ENCODE measurements around the gene GSTA5. TPM values are rescaled to one million over a fixed set of nuclear protein-coding genes. Genes with fewer than 3 reads are reported as not detected.

The GSTA5 gene
- total and polyA plus RNA-seq, 2 of the 8 experiments (the other 6 are each of a cell fraction or from before 2014, with no cell fraction given) = not detected

GRCh38 chr6:52877168-52877567 lies 36.6 kb upstream of the GSTA5 start:
- no peak overlapping the region for H4K91ac ChIP-seq (replicated peaks; ENCODE audit: insufficient read length, low read length)
- H3K4me1 ChIP-seq (replicated peaks in 1 of 4; ENCODE audit: control insufficient read depth in 3 of 4, insufficient read depth in 4 of 4, low read length in 3 of 4) = peaks cover 0 to 6% (median 0%) of the 10 kb centered on the region in 4 experiments; a peak in 4 of 7 replicates
- H2AFZ ChIP-seq (ENCODE audit: low read length) = no peak overlapping the region
- no peak overlapping the region for H2BK120ac ChIP-seq (replicated peaks; ENCODE audit: low read depth, low read length)
- no peak overlapping the region for H3K9ac ChIP-seq (replicated peaks in 1 of 4; ENCODE audit: extremely low read depth in 1 of 4, low read depth in 3 of 4, low read length in 3 of 4)
- H4K20me1 ChIP-seq (replicated peaks in 1 of 2; ENCODE audit: control insufficient read depth in 1 of 2, insufficient read depth in 2 of 2, low read length in 2 of 2) = no peaks in the 10 kb centered on the region
- no peak overlapping the region for H3K4me3 ChIP-seq (ENCODE audit: extremely low read depth in 1 of 4, insufficient read depth in 2 of 4, low read depth in 3 of 4, low read length in 4 of 4)
- no peaks in the 10 kb centered on the region for H3K36me3 ChIP-seq (ENCODE audit: control insufficient read depth in 2 of 4, insufficient read depth in 4 of 4, low read length in 3 of 4)
- no peaks in the 10 kb centered on the region for H3K79me2 ChIP-seq (ENCODE audit: control insufficient read depth in 1 of 2, insufficient read depth in 2 of 2, low read length in 2 of 2)
- no peaks in the 10 kb centered on the region for H3K27me3 ChIP-seq (replicated peaks in 1 of 4; ENCODE audit: control insufficient read depth in 3 of 4, extremely low read depth in 1 of 4, insufficient read depth in 3 of 4, low read length in 3 of 4)
- no peak overlapping the region for H3K18ac ChIP-seq (ENCODE audit: extremely low read depth, low read length)
- H2BK20ac ChIP-seq (ENCODE audit: low read length) = no peak overlapping the region
- no peak overlapping the region for H2BK12ac ChIP-seq (ENCODE audit: low read depth, low read length)
- DNase-seq (ENCODE audit: low read depth in 1 of 2, low spot score in 2 of 2) = no peak
- no peak overlapping the region for H4K5ac ChIP-seq (ENCODE audit: insufficient read length, low read depth, low read length)
- no peak overlapping the region for H2AK5ac ChIP-seq (ENCODE audit: low read depth, low read length)
- H3K79me1 ChIP-seq (ENCODE audit: low read depth, low read length) = no peaks in the 10 kb centered on the region
- no peak overlapping the region for H3K27ac ChIP-seq (ENCODE audit: low read depth, low read length)
- 0 out of 2 replicates have a peak, but pooled peaks cover under 1% of the 10 kb centered on the region for H3K23me2 ChIP-seq (ENCODE audit: low read depth, low read length)
- CTCF ChIA-PET (ENCODE audit: partially characterized antibody) = interaction anchor here (0.6 kb wide), 1 partner anchor 36 kb away, joined by 3 read pairs; the partner anchor contains the start of gene GSTA5
- no peak overlapping the region for H3K4ac ChIP-seq (replicated peaks; ENCODE audit: insufficient read length, low read depth, low read length)
- H3K9me3 ChIP-seq (ENCODE audit: insufficient read depth in 2 of 2, low read depth in 1 of 2, low read length in 1 of 2) = no peaks in the 10 kb centered on the region
- no peak overlapping the region for H2BK15ac ChIP-seq (ENCODE audit: low read length)
- H3K4me2 ChIP-seq (ENCODE audit: insufficient read depth in 1 of 2, low read depth in 2 of 2, low read length in 2 of 2) = no peak overlapping the region
- no peak overlapping the region for H3K14ac ChIP-seq (ENCODE audit: insufficient read length)
- no peak overlapping the region for H4K8ac ChIP-seq (ENCODE audit: extremely low read depth, insufficient read depth, low read length)
- H3K23ac ChIP-seq (ENCODE audit: insufficient read length) = no peak overlapping the region
- no peak overlapping the region for H3K56ac ChIP-seq (replicated peaks; ENCODE audit: insufficient read length, low read depth, low read length)
- POLR2A ChIA-PET (ENCODE audit: partially characterized antibody) = no interaction called here
- FAIRE-seq = no peak
- 80% methylated on average over 3 of the region's 3 CpGs; no CpG with 5 or more reads in 1 of the 2 experiments for WGBS, 2 experiments (ENCODE audit: extremely low coverage in 1 of 2, insufficient coverage in 1 of 2, insufficient read length in 1 of 2, insufficient replicate concordance in 2 of 2, low coverage in 1 of 2, low lambda C conversion rate in 2 of 2, missing lambda C conversion rate in 1 of 2)
- H2BK5ac ChIP-seq (ENCODE audit: low read depth, low read length) = no peak overlapping the region
- TF ChIP-seq CEBPB (IDR thresholded peaks at IDR 0.05; ENCODE audit: low read depth, low read length) = no peak
- TF ChIP-seq JUND (IDR thresholded peaks at IDR 0.05; ENCODE audit: low read length) = no peak
- no peak for TF ChIP-seq SIX5 (IDR thresholded peaks at IDR 0.05; ENCODE audit: low read depth, low read length)
- TF ChIP-seq POLR2A (IDR thresholded peaks at IDR 0.05; ENCODE audit: control extremely low read depth in 1 of 2, low read depth in 2 of 2, low read length in 2 of 2) = no peak
- no peak for TF ChIP-seq EZH2 (IDR thresholded peaks at IDR 0.05; ENCODE audit: low read depth, low read length, severe bottlenecking)
- TF ChIP-seq CHD2 (IDR thresholded peaks at IDR 0.05; ENCODE audit: low read length) = no peak
- TF ChIP-seq NRF1 (IDR thresholded peaks at IDR 0.05; ENCODE audit: low read depth, low read length) = no peak
- no peak for TF ChIP-seq JUN (IDR thresholded peaks at IDR 0.05; ENCODE audit: low read depth, low read length)
- TF ChIP-seq ATF3 (IDR thresholded peaks at IDR 0.05; ENCODE audit: insufficient read depth, low read depth, low read length) = no peak
- TF ChIP-seq USF2 (IDR thresholded peaks at IDR 0.05; ENCODE audit: low read length) = no peak
- TF ChIP-seq CTBP2 (IDR thresholded peaks at IDR 0.05; ENCODE audit: borderline replicate concordance, insufficient read depth, insufficient read length, low read length) = no peak
- TF ChIP-seq ATF2 (IDR thresholded peaks at IDR 0.05; ENCODE audit: low read length) = no peak
